ENCODE measurements around the gene DRC1.

- TF ChIP-seq, protein P1, sequence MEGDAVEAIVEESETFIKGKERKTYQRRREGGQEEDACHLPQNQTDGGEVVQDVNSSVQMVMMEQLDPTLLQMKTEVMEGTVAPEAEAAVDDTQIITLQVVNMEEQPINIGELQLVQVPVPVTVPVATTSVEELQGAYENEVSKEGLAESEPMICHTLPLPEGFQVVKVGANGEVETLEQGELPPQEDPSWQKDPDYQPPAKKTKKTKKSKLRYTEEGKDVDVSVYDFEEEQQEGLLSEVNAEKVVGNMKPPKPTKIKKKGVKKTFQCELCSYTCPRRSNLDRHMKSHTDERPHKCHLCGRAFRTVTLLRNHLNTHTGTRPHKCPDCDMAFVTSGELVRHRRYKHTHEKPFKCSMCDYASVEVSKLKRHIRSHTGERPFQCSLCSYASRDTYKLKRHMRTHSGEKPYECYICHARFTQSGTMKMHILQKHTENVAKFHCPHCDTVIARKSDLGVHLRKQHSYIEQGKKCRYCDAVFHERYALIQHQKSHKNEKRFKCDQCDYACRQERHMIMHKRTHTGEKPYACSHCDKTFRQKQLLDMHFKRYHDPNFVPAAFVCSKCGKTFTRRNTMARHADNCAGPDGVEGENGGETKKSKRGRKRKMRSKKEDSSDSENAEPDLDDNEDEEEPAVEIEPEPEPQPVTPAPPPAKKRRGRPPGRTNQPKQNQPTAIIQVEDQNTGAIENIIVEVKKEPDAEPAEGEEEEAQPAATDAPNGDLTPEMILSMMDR (IDR thresholded peaks at IDR 0.05): no peak
- TF ChIP-seq POLR2A (IDR thresholded peaks at IDR 0.05) (no peak), POLR2AphosphoS5 (IDR thresholded peaks at IDR 0.05; ENCODE audit: insufficient read depth in 1 of 2, low read depth in 1 of 2) (no peak)
Measured at GRCh38 chr2:26483957-26484565, 82.3 kb downstream of the DRC1 start.

All from vagina (tissue), 2 donors.